22Rv1 (cell line): ENCODE results near the gene SULF2.

Experiments
- H3K27ac ChIP-seq: fragments of 450-650 bp; 2 replicates; pipeline ENCODE4 v1.5.1; 2017
- ZFX ChIP-seq: fragments of 450-650 bp; IDR thresholded peaks from 2 replicates; pipeline ENCODE4 v1.6.1; 2017; ENCODE audit warnings: antibody characterized with exemption, borderline replicate concordance
- TF ChIP-seq, protein P1 (sequence below): fragments of 450-650 bp; IDR thresholded peaks from 2 replicates; pipeline ENCODE4 v1.5.1; 2017; ENCODE audit warnings: mild to moderate bottlenecking

The SULF2 gene

DNA sequence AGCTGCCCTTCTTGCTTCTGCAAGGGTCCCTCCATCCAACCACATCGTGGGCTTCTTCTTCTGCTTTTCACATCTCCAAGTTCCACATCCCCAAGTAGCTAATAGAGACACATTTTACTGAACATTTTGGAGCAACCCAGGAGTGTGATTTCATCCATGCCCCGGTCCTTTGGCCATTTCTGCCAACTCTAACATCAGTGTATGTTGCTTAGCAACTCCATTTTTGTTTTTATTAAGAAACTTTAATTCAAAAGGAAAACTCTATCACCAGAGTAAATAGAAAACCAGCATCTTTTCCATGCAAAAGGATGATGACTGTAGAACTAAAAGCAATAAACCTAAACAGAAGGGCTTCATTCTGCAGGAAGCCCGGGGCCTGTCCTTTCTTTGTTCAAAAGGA is 32.7 kb upstream of the SULF2 start:
- H3K27ac ChIP-seq = no peak overlapping the region
- TF ChIP-seq, protein P1, sequence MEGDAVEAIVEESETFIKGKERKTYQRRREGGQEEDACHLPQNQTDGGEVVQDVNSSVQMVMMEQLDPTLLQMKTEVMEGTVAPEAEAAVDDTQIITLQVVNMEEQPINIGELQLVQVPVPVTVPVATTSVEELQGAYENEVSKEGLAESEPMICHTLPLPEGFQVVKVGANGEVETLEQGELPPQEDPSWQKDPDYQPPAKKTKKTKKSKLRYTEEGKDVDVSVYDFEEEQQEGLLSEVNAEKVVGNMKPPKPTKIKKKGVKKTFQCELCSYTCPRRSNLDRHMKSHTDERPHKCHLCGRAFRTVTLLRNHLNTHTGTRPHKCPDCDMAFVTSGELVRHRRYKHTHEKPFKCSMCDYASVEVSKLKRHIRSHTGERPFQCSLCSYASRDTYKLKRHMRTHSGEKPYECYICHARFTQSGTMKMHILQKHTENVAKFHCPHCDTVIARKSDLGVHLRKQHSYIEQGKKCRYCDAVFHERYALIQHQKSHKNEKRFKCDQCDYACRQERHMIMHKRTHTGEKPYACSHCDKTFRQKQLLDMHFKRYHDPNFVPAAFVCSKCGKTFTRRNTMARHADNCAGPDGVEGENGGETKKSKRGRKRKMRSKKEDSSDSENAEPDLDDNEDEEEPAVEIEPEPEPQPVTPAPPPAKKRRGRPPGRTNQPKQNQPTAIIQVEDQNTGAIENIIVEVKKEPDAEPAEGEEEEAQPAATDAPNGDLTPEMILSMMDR = no peak
- TF ChIP-seq ZFX = no peak

DNA sequence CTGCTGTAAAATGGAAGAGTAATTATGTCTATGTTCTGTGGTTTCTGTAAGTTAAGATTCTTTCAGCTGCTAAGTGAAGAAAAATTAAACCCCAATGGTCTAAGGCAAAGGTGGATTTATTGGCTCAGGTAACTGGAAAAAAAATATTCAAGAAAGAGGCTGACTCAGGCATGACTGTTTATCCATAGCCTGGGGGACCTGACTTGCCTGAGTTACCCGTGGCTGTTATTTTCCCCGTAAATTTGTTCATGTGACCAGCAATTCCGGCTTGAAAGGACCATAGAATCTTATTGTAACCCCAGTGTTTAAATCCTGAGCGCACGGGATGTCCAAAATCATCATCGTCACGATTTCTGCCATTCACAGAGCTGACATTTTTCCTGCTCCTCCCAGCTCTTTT is 32.3 kb upstream of the SULF2 start:
- no peak overlapping the region for H3K27ac ChIP-seq
- TF ChIP-seq ZFX = no peak
- TF ChIP-seq, protein P1 = no peak

DNA sequence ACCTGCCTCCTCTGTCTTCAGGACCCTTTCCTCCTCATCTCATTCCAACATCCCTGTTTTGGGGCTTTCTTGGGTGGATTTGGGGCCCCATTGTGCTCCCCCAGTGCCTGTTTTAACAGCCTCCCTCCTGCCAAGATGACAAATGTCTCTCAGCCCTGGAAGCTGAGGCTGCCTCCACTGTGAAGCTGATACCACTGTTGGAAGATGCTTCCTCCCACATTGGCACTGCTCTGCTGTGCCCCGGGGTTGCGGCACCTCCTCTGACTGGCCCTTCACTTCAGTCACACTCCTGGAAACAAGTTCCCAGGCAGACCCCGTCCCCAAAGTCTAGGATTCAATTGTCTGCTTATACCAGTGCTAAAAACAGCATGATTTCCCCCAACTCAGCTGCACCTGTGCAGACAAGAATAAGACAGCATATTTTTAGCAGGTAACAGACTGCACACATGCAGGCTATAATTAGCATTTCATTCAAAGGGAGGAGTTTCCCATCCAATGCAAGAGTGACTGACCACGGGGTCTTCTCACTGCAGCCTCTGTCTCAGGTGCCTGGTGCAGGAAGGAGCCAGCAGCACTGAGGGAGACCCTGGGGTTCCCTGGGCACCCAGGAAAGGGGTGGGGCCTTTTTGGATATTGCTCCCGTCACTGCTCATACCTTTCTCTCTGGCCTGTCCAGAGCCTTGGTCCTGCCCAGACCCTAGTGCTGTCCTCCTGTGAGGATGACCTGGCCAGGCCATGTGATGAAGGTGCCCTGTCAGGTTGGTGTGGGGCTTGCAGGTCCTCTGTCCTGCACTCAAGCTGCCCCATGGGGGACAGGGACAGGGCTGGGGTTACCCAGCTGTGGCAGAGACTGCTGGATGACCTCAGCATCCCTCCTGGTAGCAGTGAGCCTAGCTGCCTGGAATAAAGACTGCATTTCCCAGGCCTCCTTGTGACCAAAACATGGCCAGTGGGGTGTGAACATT is 31.5 kb upstream of the SULF2 start:
- H3K27ac ChIP-seq = no peak overlapping the region
- TF ChIP-seq, protein P1 = no peak
- no peak for TF ChIP-seq ZFX

DNA sequence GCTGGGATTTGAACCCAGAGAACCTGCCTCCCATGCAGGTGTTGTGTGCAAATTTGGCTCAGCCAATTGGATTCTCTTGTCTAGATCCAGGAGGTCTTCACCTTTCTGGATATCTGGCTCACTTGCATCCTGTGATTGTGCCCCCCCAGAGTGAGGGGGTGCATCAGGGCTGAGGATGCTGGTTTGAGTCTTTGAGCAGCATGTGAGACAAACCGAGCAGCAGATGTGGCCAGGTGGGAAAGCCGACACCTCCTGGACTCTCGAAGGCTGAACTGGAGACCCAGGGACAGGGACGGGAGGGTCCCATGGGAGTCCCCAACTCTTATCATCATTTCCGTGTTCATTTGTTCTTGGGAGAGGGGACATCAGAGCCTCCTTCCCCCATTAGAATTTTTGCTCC is 30.6 kb upstream of the SULF2 start:
- TF ChIP-seq, protein P1 = no peak
- no peak for TF ChIP-seq ZFX
- no peak overlapping the region for H3K27ac ChIP-seq

DNA sequence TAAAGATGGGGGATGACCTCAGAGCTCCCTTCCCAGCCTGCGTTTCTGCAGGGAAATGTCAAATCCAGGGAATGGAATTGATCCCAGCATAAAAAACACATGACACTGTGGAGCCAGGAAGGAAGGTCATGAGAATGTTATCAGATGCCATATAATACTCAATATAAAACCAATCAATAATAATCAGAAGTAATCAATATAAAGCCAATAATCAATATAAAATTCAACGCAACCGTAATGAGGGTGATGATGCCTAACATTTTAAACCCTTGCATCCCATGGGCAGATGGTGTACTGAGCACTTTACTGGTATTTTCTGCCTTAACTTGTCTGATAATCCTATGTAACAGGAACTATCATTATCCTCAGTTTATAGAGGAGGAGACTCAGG is 30.1 kb upstream of the SULF2 start:
- H3K27ac ChIP-seq = no peak overlapping the region
- TF ChIP-seq, protein P1 = no peak
- TF ChIP-seq ZFX = no peak

DNA sequence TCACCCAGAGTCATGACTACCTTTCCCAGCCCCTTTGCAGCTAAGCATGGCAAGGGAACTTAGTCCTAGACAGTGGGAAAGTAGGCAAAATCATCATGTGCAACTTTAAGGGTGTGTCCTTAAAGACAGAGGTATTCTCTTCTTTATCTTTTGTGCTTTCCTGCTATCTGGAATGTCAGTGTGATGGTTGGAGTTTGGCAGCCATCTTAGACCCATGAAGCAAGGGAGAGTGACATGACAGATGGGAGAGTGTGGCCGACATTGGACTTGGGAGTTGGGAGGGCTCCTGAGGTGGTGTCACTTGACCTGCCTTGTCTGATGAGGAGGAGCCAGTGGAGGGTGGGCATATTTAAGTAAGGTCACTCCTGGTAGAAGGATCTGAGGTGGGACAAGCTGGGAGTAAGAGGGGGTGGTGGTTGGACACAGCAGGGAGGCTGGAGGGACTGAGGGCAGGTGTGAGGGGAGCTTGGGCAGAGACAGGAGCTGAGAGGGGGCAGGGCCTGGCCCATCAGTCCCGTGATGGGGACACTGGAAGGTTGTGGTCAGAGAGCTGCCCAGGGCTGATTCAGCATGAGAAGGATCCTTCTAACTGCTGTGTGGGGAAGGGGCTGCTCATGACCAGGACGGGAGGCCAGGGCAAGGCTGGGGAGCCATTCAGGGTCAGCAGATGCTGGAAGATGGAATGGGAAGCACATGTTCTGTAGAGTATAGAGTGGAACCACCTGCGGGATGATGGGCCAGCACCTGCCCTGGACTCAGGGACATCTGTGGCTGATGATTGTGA is 29.5 kb upstream of the SULF2 start:
- no peak for TF ChIP-seq ZFX
- TF ChIP-seq, protein P1 = no peak
- H3K27ac ChIP-seq = no peak overlapping the region
